Measurements from ENCODE around the gene RBMS3.
"Not testable (repeated sequence)": the region's sequence is repeated elsewhere in the genome, so short reads cannot be mapped to it uniquely, and the experiment has no call there.

The RBMS3 gene

GRCh38 chr3:29393946-29394345 is 113.1 kb downstream of the RBMS3 start:
- DNase-seq = not testable (repeated sequence)

GRCh38 chr3:29397406-29397805 is 116.5 kb downstream of the RBMS3 start:
- no peak for DNase-seq

GRCh38 chr3:29398787-29399186 is 117.9 kb downstream of the RBMS3 start:
- DNase-seq = no peak

- no peak for DNase-seq
Observed at GRCh38 chr3:29406291-29406832, 125.5 kb downstream of the RBMS3 start.

- DNase-seq = no peak
Observed at GRCh38 chr3:29408676-29409075, 127.8 kb downstream of the RBMS3 start.

- DNase-seq = no peak
Observed at GRCh38 chr3:29409409-29409808, 128.5 kb downstream of the RBMS3 start.

GRCh38 chr3:29410220-29410619 is 129.3 kb downstream of the RBMS3 start:
- DNase-seq = no peak

GRCh38 chr3:29410660-29411405 is 130.0 kb downstream of the RBMS3 start:
- no peak for DNase-seq

GRCh38 chr3:29412110-29412509 is 131.2 kb downstream of the RBMS3 start:
- DNase-seq = no peak

DNA sequence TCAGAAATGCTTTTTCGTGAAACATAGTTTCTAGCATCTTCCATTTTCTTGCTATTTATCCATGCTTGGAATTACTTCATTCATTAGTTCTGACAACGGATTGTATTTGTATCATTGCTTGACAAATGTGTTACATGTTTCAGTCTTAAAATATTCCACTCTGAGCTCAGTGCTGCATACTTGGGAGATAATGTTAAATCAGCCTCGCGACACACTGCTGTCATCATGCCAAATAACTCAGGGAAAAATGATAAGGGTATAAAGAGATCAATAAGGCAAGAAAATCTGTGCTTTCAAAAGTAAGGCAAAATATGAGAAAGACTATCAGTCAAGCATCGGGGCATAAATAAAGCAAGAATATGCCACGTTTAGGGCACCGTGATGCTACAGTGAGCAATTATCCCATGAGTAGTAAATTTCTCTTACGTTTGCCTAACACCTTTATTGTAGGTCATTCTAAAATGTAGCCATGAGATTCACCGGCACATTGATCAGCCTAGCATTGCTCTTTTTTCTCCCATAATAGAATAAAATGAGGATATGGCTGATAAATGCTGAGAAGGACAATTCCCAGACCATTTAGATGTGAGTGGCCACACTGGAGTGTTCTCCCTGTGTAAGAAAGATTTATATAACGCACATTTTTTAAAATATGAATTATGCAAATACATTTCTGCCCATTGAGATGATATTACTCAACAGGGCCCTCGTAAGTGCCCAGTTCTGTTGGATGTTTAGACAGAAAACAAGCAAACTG is 133.8 kb downstream of the RBMS3 start:
- DNase-seq = no peak

GRCh38 chr3:29415482-29416223 is 134.8 kb downstream of the RBMS3 start:
- DNase-seq = no peak

- DNase-seq = no peak
Observed at GRCh38 chr3:29416514-29416913, 135.6 kb downstream of the RBMS3 start.

- DNase-seq = no peak
Observed at GRCh38 chr3:29420106-29420505, 139.2 kb downstream of the RBMS3 start.

DNA sequence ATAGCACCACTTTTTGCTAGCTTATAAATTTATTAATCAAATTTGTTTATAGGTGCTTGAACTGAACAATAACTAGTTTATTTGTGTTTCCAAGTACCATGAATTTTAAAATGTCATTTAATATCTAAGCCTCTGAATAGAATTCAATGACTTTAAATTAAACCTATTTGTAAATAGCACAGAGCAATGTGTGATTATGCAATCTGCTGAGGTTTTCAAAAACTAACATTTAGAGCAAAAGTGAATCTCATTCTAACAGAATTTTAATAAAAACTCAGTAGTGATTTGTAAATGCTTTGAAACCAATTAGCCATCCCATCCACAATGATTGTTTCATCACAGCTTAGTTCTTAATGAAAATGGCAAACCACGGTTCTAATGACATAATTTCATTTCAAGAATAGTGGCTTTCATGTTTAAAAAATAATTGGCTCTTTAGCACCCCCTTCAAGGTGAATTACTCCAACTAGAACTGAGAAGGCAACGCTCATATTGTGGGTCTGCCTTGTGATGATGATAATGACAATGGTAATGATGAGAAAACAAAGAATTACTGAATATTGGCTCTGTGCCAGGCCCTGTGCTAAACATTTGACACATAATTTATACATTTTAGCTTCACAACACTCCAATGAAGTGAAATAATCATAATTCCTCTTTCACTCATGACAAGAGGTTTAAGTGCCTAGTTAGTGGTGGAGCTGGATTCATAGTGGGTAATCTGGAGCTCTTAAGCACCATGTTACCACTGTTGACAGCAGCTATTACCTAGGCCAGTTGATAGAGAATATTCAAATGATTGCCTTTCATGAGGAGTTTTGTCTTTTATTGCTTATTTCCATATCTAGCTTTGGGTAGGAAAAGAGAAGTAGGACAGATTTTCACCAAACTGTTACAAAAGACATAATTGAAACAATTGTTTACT is 145.7 kb downstream of the RBMS3 start:
- DNase-seq = no peak

GRCh38 chr3:29427266-29428103 is 146.6 kb downstream of the RBMS3 start:
- no peak for DNase-seq

DNA sequence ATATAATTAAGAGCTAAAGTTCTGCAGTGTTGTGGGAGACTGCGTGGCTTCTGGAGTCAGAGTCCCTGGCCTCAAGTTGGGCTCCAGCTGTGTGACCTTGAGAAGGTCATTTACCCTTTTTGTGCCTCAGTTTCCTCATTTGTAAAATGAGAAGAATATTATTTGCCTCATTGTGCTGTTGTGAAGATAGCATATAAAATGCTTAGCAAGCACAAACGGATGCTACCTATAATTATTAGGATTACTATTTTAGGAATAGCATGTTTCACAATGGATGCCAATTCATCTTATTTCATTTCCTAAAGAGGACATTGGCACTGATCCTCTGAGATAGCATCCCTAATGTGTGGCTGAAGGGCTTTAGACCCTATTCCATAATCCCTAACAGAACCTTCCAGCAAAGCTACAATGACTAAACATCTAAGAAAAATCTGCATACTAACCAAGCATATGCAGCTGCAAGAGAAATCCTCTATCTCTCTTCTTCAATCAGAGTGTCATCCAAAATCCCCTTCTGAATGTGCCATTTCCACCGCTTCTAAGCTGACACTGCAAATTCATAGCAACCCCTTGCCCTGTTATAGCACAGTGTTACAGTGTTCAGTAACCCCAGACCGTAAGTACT is 148.3 kb downstream of the RBMS3 start:
- no peak for DNase-seq

- DNase-seq = no peak
Observed at GRCh38 chr3:29430558-29430971, 149.7 kb downstream of the RBMS3 start.

GRCh38 chr3:29436612-29437323 is 155.9 kb downstream of the RBMS3 start:
- DNase-seq = no peak

- DNase-seq = no peak
Observed at GRCh38 chr3:29438580-29438979, 157.7 kb downstream of the RBMS3 start.

Measured in GDM1 (cell line).